Skin epidermis (tissue), 12 donors: ENCODE results near the gene GBGT1.
A peak's percentile ranks its signal among the peaks of the same experiment; 100 is the strongest.

ENCODE experiments used
- H3K27ac ChIP-seq, 21 experiments: fragments of 200-600 bp; sonication (generic) in 11 of 21; one replicate each; pipeline ENCODE4 v1.5.0; 2020; ENCODE audit warnings: mild to moderate bottlenecking in 3 of 21, inconsistent platforms in 2 of 21, moderate library complexity in 2 of 21
- H3K4me3 ChIP-seq, 7 experiments: fragments of 200-600 bp; sonication (generic) in 2 of 7; one replicate each; pipeline ENCODE4 v1.5.0; 2020; ENCODE audit warnings: inconsistent platforms in 2 of 7, mild to moderate bottlenecking in 2 of 7, moderate library complexity in 1 of 7

Gene GBGT1

DNA sequence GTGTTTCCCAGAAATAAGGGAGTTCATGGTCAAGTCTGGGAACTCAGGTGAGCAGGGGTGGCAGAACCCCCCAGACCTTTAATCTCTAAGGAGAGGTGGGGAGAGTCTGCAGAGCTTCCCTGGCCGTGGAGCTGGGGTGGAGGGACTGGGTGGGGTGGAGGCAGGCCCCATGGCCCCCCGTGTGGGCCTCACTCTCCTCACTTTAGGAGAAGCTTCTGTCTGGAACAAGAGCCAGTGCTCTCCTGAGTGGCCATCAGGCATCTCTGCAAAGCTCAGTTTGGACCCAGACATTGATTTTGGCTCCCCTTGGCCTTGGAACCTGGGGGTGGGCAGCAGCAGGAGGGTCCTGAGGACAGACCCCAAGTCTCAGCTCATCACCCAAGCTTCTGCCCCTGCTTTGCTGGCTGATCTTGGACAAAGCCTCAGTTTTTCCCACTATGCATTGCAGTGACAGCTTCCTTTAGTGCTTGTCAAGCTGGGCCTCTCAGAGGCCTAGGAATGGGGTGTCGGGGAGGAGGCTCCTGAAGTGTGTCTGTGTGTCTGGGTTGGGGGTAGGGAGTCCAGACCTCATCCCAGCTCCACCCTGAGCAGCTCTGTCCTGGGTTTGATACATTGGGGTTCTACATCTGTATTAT lies 3.5 kb upstream of the GBGT1 start:
- no peak overlapping the region for H3K4me3 ChIP-seq
- H3K27ac ChIP-seq, result no peak overlapping the region

DNA sequence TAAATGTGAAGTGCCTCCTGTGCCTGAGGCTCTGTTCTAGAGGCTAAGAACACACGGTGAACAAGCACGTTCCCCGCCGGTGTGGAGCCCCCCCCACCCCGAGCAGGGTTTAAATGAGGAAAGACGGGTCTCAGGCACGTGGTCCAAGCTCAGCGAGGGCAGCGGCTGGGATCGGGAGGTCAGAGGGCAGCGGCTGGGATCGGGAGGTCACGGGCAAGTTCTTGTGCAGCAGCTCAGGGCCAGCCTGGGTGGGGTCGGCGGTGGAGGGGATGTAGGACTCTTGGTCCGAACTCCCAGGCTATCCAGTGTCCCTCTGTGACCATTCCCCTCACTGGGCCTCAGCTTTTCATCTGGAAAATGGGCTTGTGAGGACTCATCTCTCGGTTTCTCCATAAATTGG lies 2.7 kb upstream of the GBGT1 start:
- no peak overlapping the region for H3K27ac ChIP-seq
- no peak overlapping the region for H3K4me3 ChIP-seq

DNA sequence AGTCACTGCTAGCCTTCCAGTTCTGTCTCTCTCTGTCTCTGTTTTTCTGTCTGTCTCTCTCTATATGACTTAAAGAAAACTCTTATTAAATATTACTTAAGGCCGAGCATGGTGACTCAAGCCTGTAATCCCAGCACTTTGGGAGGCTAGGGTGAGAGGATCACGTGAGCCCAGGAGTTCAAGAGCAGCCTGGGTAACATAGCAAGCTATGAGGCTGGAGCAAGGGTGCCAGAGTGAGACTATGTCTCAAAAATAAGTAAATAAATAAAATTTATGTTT lies 1.7 kb upstream of the GBGT1 start:
- no peak overlapping the region for H3K4me3 ChIP-seq

DNA sequence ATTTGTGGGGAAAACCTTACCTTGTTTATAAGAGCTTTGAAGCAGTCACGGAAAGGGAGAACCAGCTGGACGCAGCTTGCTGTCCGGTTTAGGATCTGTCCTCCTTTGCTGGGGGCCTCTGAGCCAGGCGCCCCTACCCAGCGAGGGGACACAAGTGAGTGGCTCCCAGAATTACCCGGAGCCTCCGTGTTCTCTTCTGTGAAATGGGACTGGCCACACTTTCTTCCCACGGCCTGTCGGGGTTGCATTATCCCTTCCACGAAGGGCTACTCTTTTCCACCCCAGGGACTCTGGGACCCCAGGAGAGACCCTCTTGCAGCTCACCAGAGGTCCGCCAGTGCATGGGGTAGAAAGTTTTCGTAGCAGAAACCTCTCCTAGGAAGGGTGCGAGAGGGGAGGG lies 477 bp upstream of the GBGT1 start:
- peak overlapping the region in 16 of 21 experiments; percentile 34 to 88 (median 74) for H3K27ac ChIP-seq
- H3K4me3 ChIP-seq, result peak overlapping the region; percentile 44 to 66 (median 51)

More for the DNA sequence above, 1.7 kb upstream of the GBGT1 start:
- H3K27ac ChIP-seq, result no peak overlapping the region

DNA sequence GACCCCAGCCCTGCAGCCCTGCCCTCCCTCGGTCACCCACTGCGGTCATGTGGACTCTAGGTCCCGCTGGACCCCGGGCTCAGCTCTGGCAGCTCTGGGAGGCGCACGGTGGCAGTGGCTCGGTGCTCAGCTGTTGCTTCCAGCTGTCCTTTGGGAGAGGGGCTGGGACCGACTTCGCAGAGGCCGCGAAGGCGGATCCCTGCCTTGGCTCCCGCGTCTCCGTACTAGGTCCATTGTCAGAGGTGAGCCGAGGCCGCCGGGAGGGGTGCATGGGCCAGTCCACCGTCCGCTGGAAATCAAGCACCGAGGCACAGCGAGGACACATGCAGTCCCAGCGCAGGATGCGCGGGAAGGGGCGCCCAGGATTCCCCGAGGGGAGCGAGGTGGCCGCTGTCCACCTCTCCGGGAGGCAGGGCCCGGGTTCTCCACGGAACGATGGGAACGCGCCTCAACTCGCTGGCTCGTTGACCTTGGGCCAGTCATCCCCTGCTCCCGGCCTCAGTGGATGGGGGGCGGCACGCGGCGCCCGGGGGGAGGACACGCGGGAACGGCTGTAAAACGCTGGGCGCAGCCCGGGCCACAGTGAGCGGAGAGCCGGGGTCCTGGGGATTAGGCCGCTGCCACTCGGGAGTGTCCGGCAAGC lies 732 bp downstream of the GBGT1 start:
- Histone ChIP-seq H3K4me3 (peak overlapping the region; percentile 44 to 66 (median 51)), H3K27ac (peak overlapping the region; percentile 34 to 88 (median 73))

DNA sequence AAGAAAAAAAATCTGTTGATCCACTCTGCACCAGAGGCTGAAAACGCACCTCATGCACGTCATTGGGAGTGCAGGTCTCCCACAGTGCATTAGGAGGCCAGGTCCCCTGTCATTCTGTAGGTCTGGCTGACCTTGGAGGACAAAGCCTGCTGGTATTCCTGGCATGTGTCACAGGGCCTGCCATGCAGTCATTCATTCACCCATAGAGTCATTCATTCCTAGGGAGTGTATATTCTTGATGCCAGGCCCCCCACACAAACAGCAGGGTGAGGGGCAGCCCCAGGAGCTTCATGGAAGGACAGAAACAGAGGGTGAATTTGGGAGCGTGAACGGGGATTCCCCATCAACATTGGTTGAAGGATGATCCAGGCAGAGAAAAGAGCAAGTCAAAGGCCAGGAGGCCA lies 2.2 kb downstream of the GBGT1 start:
- no peak overlapping the region for H3K4me3 ChIP-seq
- H3K27ac ChIP-seq, result no peak overlapping the region

DNA sequence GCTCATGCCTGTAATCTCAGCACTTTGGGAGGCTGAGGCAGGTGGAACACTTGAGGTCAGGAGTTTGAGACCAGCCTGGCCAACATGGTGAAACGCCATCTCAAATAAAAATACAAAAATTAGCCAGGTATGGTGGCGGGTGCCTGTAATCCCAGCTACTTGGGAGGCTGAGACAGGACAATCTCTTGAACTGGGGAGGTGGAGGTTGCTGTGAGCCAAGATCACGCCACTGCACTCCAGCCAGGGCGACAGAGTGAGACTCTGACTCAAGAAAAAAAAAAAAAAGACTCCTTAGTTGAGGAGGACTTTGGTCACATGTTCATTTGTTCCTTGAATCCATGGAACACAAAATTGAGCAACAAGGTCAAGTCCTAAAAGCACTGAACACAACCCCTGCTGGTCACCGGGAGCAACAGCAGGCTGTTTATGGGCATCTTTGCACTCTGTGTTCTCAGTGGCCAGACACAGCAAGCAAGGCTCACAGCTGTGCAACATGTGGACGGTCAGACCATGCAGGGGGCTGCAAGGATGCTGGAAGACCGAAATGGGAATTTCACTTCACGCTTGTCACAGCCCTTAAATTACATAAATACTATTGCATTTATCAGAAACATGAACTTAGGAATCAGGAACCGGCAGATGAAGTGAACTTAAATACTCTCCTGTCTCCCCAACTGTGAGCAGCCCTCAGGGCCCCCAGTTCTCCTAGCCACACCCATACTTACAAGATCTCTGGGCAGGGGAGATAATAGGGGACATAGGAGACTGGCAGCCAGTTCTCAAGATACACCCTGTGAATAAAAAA lies 2.8 kb downstream of the GBGT1 start:
- no peak overlapping the region for H3K27ac ChIP-seq
- H3K4me3 ChIP-seq, result no peak overlapping the region

DNA sequence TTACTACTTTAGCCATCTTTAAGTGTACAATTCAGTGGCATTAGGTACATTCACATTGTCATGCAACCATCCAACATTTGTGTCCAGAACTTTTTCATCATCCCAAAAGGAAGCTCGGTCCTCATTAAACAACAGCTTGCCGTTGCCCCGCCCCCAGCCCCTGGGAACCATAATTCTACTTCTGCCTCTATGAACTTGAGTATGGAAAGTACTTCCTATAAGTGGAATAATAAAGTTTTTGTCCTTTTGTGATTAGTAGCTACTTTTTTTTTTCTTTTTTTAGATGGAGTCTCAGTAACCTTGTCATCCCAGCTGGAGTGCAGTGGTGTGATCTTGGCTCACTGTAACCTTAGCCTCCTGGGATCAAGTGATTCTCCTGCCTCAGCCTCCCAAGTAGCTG lies 5.0 kb downstream of the GBGT1 start:
- Histone ChIP-seq H3K27ac (no peak overlapping the region), H3K4me3 (no peak overlapping the region)

DNA sequence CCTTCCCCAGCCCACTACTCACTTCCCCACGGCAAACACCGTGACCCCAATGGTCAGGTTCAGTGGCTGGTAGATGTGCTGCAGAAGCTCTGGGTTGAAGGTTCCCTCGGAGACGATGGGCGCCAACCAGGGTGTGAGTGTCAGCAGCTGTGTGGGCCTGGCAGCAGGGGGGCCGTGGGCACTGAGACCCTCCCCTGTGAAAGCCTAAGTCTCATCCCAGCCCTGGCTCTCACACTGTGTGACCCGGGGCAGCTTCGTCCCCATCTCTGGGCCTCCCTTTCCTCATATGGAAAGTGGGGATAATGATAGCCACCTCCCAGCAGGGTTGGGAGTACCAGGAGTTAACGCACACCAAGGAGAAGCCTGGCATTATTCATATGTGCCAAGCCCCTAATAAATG lies 8.6 kb downstream of the GBGT1 start:
- Histone ChIP-seq H3K4me3 (no peak overlapping the region), H3K27ac (no peak overlapping the region)

DNA sequence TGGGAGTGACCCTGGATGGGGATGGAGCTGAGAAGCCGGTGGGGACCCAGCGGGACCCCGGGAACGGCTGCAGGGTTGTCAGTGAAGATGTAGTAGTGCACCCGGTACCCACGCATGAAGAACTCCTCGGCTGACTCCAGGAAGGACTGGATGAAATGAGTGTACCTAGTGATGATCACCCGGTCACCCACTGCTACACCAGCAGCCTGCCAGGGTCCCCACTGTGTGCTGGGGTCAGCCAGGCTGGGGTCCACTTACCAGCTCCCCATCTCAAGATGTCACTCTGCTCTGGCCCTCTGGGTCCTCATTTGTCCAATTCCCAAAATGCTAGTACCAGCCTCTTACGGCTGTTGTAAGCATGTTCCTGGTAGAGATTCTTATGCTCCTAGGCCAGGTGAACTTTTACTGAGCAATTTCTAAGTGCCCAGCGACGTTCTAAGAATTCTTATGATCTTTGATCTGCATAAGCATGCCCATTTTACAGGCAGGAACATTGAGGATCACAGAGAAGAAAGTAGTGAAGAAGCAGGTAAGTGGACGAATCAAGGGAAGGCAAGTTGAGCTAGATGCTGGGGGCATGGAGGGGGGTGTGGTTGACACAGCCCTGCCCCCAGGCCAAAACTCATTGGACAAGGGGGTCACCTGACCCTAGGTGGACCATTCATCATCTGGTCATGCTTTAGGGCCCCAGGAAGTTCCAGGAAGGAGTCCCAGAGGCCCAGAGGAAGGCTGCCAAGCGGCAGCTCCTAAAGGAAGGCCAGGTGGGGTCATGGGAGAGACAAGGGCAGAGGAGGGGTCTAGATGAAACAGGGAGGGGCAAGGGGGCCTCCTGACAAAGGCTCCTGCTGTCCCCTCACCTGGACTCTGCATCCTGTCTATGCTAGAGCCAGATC lies 9.4 kb downstream of the GBGT1 start:
- no peak overlapping the region for H3K27ac ChIP-seq
- no peak overlapping the region for H3K4me3 ChIP-seq

DNA sequence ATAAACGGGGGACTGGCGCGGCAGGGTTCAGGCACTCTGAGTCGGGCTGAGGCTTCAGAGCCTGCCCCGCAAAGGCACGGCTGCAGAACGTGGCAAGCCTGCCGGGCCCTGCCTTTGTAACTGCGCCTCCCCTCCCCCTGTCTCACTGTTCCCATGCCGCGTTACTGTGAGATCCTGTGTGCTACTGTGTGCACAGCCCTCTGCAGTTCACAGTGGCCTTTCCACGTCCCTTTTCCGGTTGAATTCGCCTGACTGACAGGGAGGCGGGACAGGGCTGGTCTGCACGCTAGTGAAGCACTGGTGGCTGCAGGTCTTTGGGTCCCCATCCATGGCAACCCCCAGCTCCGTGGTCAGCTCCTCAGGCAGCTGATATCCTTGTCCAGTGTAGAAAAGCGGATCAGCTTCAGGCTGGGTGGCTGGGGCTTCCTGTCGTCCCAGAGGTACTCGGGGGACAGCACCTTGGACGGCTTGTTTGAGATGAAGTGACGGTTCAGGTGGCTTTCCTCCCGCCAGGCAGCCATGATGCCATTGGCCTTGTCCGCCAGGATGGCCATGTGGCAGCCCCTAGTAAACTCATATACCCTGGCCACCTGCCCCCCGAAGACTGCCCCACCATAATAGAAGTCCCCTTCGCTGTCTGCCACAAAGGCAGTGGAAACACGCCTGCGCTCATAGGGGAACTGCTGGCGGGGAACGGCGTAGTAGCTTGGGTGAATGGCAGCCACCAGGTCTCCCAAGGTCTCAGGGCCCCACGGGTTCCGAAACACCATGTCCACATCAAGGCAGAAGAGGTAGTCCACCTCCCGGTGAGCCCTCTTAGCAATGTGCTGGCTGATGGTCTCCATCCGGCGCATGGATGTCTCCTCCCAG lies 10.3 kb downstream of the GBGT1 start:
- Histone ChIP-seq H3K27ac (no peak overlapping the region), H3K4me3 (no peak overlapping the region)

DNA sequence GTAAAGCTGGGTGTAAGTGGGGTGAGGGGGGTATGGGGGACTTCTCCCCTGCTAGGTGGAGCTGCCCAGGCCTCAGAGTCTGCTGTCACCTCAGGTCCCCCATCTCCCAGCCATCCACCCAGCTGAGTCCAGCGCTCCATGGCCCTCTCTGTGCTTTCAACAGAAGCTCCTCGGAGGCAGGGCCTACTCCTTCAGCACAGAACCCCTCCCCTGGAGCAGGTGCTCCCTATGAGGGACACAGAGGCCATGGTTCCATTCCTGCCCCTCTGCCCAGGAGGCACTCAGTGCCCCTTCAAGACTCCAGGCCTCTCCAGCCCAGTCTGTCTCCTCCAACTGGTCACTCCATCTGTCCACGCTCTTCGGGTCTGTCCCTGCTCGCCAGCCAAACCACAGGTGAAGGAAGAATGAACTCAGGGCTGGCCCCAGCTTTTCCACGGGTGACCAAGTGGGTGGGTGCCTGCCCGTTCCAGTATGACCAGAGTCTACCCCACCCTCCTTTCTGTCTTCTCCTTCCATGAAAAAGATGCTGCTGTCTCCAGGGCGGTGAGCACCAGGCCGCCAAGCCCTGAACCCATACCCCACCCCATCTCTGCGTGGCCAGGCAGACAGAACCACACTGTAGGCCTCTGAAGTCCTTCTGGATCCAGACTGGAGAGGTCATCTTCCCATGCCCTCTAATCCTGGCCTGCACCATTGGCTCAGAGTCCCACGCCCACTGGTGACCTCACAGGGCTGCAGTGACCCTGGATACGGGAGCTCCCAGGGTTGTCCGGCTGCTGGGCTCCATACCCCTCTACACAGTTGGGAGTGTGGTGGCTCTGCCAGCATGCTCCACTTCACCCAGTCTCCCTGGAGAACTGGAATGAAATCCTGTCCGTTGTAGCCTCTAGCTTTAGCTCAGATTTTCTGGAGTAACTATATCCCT lies 11.9 kb downstream of the GBGT1 start:
- Histone ChIP-seq H3K27ac (peak overlapping the region in 1 of 21 experiments; percentile 13), H3K4me3 (no peak overlapping the region)

DNA sequence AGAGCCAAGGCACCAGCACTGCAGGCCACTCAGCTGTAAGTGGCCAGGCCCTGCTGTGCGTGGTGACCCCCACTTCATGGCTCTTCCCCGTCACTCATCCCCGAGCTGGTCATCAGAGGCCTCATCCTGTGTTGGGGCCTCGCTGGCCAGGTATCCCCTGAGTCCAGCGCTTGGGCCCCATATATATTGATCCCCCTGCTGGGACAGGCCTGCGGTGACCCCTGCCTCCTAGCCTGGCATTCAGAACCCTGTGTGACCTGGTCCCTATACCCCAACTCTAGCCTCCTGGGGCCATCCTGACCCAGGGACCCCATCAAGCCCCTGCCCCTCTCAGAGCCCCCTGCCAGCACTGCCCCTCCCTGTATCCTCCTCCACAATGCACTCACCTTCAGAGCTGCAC lies 12.7 kb downstream of the GBGT1 start:
- no peak overlapping the region for H3K4me3 ChIP-seq
- H3K27ac ChIP-seq, result no peak overlapping the region

DNA sequence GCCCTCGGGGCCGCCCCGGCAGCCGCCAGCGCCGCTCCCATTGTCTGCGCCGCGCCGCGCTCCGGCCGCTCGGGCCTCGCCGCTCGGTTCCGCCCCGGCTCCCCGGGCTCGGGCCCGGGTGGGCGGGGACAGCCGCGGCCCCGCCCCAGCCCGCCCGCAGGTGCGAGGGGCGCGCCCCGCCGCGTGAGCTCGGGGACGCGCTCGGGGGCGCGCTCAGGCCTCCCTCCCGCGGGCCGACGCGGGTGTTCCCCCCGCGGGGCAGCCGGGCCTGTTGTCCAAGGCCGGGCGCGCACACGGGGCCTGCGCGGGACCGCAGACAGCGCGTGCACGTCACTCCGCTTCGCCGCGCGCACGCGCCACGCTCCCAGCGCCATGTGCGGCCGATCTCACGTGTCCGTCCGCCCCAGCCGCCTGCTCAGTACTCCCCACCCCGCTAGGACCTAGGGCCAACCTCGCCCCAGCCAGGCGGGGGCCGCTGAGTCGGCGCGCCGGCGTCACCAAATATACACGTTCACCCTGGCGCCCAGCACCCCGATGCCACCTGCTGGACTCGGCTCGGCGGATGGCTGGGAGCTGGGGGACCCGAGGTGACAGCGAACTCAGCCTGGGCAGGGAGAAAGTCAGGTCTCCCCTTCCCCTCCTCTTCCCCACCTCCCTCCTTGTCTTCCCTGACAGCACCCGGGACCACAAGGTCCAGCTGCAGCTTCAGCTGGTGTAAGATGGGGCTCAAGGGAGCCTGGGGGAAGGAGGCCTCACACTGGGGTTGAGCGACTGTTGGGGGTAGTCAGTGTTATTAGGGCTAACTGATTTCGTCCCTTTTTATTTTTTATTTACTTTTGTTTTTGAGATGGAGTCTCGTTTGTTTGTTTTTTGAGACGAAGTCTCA lies 14.3 kb downstream of the GBGT1 start:
- Histone ChIP-seq H3K27ac (peak overlapping the region; percentile 26 to 96 (median 86)), H3K4me3 (peak overlapping the region; percentile 36 to 79 (median 64))

DNA sequence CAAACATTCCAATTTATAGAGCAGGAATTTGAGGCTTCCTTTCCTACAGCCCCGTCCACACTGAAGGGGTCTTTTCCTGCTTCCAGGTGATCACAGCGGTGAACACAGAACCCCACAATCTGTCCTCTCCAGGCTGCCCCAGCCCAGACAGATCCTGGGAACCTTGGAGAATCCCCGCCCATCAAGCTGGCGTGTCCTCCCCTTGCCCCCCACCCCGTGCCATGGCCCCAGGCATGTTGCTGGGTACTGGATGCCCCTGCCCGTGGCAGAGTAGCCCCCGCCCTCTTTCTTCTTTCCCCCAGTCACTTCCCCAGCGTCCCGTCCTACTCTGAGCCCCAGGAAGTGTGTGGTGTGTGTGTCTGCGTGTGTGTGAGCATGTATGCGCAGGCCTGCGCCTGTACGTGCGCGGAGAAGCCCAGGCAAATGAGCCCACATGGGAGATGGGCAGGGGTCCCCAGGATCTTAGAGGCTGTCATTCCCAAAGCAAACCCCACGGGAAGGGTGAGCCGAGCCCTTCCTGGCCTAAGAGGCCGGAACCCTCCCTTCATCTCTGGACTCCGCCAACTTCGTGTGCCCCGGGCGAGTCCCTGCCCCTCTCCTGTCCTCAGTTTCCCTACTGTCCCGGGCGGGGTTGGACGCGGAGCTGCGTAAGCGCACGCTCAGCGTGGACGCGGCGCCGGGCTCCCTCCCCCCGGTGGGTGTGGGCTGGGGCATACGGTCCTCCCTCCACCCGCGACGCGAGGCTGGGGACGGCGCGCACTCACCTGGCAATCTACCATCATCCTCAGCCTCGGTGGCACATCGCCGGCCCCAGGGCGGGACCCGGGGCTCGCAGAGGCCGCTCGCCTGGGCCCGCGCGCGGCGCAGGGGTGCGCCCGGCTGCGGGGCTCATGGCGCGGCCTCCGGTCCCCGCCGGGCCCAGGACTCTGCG lies 15.2 kb downstream of the GBGT1 start:
- peak overlapping the region; percentile 28 to 79 (median 64) for H3K4me3 ChIP-seq
- H3K27ac ChIP-seq, result peak overlapping the region; percentile 70 to 96 (median 87)
